DMS153 (cell line): Measurements from ENCODE around the gene MAN2B2.

Experiments used
- DNase-seq: peaks from one replicate; lab custom pipeline; 2025; lab: John Stamatoyannopoulos, UW

The MAN2B2 gene

DNA sequence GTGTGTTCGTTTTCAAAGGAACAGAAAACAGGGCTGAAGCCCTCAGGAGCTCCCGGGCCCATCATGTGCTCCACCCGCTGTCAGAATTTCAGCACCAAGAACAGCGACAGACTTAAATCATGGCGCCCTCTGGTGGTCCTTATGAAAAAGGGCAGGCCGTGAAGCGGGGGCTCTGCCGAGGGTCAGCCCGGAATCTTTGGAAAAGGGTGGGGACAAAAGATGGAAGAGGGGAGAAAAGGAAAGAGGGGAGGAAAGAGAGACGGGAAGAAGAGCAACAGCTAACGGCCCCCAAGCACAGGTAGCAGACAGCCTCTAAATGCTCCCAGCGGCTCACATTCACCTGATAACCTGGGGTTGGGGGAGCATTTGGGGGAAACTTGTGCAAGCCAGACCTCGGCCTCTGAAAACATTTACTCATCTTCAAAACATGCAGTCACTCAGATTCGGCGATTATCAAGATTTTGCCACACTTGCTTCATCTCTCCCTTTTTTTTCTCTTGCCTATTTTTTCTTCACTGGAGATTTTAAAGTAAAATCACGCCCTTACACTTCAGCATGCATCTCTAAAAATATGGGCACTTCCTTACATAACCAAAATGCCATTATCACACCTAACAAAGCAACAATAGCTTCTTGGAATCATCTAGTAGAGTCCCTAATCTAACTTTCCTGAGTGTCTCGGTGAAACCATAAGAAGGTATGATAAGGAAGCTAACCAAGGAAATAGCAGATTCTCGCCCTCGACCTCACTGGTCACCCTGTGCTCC lies 28.1 kb upstream of the MAN2B2 start:
- DNase-seq: no peak

DNA sequence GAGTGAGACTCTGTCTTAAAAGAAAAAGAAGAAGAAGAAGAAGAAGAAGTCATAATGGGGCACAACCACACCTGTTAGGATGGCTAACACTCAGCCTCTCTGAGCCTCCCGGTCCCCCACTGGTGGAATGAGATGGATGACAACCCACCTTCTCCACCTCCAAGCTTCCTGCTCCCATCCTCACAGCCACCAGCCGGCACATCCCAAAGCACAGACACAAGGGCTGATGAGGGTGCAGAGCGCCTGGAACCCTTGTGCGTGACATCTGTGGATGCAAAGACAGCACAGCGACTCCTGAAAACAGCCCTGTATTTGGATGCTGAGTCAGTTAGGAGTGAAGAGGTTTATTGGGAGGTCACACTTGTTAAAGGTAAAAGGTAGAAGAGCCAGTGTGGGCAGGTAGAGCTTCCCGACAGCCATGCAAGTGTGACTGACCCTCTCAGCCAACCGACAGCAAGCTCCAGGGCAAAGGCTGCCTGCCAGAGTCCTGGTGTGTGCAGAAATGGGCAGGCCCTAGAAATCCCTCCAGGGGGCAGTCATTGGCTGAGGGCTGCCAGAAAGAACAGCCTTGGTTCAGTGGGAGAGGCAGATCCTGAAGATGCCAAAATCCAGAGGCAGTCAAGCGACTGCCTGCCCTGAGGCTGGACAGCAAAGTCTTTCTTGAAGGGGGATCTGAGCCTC lies 26.6 kb upstream of the MAN2B2 start:
- no peak for DNase-seq

DNA sequence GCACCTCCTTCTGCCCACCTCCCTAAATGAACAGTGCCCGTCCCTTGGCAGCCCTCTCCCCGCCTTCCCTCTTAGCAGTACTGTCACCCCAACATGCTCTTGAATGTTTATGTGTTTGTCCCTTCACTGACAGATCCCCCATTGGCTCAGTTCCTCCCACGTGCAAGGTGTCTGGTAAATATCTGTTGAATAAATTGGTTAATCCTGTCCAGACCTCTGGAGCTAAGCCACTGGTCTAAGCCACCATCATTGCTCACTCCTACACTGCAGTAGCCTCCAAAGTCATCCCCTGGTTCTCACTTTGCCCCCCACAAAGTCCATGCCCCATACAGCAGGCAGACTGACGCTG lies 26.1 kb upstream of the MAN2B2 start:
- DNase-seq: no peak

DNA sequence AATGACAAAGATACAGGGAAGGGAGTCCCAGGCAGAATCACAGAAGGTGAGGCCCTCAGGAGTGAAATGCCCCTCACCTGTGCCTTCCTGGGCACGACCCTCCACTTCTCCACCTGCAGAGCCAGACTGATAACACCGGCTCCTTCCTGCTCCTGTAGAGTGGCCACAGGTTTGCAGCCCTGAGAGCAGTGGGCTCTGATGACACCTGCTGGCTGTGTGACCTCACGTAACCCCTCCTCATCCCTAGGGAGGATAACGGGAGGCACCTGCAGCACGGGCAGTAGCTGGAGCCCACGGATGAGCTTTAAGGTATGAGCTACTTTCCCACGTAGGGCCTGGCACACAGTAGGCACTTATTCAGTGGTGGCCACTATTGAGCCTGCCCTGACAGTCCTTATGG lies 25.5 kb upstream of the MAN2B2 start:
- no peak for DNase-seq

DNA sequence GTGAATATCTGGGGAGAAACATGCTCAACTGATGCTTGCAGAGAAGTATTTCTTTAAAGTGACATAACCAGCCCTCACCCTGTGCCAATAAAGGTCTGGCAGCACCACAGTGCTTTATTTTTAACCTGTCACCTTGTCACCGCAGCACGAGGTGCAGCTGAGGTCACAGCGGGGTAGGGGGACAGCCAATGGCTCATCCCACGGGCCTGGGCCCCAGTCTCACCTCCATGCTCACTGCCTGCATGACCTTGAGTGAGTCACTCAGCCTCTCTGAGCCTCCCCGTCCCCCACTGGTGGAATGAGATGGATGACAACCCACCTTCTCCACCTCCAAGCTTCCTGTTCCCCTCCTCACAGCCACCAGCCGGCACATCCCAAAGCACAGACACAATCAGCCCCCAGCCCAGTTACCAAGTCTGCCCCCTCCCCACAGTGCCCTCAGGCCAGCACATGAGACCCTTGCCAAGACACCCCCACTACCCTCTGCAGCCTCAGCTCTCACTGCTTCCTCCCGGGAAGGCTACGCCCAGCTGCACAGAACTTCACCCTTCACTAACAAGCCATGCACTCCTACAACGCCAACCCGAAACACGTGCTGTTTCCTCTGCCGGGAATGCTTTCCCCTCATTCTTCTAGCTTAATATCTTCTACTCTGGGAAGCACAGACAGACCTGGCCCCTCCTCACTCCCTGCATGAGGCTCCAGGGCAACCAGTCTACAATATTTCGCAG lies 24.9 kb upstream of the MAN2B2 start:
- DNase-seq: no peak

DNA sequence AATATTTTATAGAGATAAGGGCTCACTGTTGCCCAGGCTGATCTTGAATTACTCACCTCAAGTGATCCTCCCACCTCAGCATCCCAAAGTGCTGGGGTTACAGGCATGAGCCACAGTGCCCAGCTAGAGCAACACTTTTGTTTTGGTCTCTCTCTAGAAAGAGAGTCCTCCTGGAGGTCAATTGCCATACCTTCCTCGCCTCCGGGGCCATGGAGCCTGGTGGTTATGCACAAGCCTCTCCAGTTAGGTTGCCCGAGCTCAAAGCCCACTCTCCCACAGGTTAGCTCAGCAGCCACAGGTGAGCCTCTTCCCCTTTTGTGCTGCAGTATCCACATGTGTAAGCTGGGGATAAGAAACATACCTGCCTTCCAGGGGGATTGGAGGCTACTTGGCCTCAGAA lies 24.2 kb upstream of the MAN2B2 start:
- DNase-seq: no peak

DNA sequence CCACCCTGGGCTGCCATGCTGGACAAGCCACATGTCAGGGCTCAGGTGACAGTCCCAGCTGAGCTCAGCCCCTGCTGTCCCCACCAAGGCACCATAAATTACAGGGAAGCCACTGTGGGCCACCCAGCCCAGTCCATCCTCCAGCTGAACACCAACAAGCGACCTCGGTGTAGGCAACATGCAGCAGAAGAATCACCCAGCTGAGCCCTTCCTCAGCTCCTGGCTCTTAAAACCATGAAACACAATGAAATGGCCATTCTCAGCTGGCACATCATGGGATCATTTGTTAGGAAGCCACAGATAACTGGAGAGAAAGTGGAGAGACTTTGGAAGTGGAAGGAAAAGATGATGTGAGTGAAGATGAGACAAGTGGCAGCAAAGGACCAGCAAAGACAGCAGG lies 23.3 kb upstream of the MAN2B2 start:
- DNase-seq: no peak

DNA sequence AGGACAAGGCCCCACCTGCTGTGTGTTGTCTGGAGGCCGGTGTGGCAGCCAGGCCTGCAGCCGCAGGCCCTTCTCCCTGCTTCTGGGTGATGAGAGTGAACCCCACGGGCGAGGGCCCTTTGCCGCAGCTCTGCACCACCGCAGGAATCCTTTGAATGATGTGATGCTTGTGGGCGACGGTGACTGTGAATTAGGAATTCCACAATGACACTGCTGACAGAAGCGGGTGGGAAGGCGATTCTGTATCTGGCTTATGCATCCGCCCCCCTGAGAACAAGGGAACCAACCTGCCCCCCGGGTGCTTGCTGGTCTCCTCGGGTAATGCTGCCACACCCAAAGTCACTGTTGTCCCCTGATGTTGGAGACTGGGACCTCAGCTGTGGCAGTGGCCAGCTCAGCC lies 19.5 kb upstream of the MAN2B2 start:
- no peak for DNase-seq

DNA sequence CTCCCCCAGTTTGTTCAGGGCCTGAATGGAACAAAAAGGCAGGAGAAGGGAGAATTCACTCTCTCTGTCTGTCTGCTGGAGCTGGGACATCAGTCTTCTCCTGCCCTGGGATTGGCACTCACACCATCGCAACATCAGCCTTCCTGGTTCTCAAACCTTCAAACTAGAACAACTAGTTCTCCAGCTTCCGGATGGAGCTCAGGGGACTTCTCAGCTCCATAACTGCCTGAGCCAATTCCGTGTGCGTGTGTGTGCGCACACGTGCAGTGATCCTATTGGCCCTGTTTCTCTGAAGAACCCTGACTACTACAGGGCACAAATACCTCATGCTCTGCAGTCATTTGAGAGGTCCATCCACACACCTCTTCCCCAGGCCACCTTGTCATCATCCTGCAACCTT lies 18.7 kb upstream of the MAN2B2 start:
- no peak for DNase-seq

DNA sequence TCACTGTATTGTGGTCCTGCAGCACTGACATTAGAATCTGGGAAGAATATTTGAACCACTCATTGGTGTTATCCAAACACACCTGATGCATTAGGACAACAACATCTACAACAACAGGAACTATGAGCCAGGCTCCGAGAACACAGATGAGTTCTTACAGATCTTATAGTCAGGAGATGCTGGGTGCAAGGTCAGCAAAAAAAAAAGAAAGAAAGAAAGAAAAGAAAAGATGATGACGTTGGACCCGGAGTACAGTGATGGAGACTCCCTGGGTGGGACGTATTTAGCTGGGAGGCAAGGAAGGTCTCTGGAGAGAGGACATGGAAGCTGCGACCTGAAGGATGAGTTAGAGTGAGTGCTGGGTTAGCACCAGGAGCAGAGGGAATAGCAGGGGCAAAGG lies 17.8 kb upstream of the MAN2B2 start:
- no peak for DNase-seq

DNA sequence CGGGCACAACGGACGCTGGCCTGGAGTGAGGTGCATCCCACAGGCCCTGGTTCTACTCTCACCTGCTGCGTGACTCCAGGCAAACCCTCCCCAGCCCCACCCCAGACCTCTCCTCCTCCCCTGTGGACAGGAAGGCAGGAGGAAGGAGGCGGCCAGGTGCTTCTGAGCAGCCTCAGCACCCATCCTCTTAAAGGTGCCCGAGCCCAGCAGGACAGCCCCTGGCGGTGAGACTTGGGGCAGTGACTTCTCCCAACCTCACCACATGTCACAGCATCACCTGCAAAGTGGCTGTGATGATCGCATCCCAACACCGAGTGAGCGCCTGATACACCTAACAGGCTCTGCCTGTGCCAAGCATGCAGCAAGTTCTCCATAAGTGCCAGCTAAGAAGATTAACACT lies 17.1 kb upstream of the MAN2B2 start:
- DNase-seq: no peak

DNA sequence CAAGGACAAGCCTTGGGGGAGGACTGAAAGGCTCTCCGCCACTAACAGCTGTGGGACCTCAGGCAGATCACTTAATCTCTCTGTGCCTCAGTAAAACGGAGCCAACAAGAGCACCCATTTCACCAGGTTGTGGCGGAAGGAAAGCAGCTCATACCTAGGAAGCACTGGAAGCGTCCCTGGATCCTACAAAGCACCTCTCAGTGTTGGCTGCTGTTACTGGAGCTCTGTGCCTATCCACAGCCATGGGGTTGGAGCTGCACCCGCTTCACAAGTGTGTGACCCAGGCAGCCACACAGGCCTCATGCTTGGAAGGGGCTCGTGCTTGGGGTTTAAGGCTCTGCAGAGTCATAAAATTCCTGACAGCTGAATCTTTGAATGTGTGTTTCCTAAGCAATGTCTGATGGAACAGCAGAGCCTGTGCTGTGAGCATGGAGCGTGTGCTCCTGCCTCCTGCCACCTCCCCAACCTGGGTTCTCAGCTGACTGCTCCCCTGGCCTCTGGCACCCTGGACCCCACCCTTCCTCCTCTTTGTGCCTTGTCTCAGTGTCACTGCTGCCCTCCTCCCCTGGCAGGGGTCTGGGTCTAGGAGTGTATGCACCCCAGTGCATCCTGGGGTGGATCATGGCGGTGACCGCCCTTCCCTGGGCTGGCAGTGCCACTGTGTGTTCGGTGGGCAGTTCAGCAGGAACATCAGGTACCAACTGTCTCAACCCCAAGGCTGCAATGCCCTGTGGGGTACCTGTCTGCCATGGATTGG lies 14.4 kb upstream of the MAN2B2 start:
- no peak for DNase-seq

DNA sequence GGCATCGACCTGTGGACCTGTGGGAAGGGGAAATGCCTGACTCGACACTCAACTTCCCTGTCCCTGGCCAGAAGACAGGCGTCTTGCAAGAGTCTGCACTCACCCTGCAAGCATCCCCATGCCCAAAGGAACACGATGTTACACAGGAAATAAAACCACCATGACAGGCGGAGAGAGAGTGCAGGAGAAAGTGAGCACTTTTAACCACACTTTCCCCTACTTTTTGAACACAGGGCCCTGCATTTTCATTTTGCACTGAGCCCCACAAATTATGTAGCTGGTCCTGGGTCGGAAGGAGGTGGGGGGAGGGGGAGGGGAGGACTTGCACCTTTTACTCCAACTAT lies 13.8 kb upstream of the MAN2B2 start:
- no peak for DNase-seq

DNA sequence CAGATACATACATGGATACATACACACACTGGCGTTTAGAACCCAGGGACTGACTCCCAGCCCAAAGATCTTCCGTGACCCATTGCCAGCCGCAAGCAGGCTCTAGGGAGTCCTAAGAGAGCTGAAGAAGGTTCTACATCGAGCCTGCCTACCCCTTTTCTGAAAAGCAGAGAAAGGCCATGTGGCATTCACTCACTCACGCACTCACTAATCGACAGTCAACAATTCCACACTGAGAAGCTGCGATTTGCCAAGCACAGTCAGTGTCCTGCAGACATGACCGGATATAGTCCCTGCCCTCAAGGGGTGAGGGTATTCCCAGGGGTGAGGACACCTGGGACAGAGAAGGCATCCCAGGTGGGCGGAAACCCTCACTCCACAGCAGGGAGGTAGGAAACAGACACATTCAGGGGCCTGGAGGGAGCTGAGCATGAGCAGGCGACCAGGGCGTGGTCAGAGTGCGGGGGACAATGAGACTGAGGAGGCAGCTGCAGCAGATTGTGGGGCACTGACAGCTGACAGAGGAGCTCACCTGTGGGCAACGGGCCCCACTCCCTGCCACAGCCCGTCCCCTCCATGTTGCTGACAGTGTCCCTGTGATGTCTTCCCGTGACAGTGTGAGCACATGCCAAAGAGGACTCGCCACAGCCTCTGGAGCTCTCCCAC lies 13.2 kb upstream of the MAN2B2 start:
- no peak for DNase-seq

DNA sequence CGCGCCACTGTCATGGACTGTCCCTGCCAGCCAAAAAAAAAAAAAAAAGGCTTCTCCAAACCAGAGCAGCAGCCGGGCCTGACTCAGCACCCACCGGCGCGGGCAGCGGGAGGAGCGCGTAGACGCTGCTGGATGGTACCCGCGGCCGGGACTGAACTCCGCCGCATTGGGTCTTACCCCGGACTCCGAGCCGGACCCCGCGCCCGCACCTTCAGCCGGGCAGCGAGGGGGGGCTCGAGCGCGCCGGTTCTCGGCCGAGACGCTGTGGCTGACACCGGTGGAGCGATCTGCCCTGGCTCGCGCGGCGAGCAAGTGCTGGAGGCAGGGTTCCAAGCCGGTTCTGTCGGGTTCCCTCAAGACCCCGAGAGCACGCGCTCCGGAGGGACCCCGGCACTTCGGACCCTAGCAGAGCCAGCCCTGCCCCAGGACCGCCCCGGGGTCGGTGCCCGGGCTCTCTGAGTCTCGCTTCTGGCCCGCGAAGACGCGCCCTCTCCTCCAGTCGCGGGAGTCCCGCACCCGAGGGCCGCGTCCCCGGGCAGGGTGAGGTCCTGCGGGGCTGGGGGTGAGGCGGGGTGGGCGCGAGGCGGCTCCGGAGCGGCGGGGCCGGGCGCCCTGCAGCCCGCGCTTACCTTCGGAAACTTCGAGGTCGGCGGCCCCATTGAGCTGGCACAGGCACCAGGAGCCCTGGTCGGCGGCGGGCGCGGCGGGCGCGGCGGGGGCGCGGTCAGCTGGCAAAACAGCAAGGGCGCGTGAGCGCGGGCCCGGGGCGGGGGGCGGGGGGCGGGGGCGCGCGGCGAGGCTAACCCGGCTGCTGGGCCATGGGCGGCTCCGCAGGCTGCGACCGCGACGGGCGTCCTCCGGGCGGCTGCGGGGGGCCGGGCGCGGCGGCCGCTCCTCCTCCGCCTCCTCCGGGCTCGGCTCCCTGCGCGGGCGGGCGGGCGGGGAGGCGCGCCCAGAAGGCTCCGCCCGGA lies 11.8 kb upstream of the MAN2B2 start:
- no peak for DNase-seq

DNA sequence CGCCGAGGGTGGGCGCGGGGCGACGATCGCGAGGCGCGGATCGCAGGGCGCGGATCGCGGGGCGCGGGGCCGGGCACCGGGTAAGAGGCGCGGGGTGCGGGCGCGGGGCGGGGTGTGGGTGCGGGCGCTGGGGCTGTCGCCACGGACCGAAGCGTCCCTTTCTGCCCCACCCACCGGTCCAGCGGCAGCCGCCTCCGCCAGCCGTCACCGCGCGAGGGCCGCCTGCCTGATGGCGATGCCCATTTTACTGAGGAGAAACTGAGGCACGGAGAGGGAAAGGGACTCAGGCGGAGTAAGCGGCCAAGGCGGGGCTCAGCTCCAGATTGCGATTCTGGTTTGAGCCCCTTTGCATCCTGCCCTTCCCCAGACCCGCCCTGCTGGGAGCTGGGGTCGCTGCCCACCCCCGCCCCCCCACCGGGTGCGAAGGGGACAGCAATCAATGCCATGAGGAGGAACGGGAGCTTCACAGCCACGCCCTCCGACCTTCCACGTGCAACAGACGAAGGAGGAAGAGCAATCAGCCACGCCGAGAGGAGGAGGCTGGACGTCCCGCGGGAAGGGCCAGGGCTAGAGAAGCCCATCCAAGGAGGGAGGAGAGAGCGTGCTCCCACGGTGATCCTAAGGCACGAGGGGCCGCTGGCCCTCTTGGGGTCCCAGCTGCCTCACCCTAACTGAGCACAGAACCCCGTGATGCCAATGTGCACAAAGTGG lies 10.9 kb upstream of the MAN2B2 start:
- DNase-seq: no peak

DNA sequence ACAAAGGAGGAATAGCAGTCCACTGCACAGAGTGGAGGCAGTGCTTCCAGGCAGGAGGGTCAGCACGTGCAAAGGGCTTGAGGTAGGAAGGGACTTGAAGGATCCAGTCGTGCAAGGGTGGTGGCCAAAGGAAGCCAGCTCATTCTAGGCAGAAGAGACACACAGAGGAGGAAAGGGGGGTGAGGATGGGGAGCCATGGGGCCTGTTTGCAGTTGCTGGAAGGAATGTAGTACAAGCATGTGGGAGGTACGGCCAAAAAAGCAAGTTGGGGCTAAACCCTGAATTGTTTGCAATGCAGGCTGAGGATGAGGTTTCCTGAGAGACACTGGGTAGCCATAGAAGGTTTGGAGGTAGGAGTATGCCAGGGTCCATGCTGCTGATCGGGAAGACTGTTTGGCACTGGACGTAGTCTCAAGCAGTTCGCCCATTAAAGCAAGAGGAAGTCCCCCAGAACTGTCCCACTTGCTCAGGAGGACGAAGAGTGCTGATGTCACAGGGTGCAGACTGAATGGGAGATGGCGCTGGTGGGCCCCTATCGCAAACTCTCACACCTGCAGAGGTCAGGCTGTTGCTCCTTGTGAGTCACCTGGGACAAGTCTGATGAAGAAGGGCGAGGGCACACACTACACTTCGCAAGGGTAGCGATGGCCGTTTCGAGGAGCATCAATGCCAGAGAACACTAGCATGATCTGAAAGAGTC lies 9.1 kb upstream of the MAN2B2 start:
- no peak for DNase-seq

DNA sequence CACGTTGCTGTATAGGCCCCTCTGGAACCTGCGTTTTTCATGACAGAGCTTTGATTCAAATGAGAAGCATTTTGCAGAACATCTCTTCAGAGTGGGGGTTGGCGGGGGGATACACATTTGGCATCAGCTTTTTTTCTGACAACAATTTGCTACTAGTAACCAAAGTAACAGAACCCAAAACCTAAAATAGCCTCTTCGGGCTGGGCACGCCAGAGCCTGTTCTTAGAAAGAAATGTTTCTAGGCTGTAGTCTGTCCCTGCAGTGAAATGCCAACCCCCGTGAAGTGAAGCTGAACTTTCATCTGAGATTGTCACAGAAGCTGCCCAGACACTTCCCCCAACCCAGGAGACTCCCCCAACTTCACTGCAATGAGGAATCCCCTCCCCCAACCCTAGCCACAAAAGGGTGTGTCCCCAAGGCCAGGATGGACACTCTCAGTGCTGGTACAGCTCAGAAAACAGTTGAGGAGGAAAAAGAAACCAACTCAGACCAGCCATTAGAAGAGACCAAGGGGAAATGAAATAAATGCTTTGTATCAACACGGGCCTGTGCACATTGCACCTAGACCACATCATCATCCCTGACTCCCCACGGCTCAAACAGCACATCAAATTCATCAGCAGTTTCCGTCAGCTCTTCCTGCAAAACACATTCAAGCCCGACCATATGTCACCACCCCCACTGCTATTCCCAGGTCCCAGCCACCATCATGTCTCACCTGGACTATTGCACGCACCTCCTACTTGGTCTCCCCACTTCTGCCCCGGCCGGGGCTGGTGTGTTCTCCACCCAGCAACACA lies 8.4 kb upstream of the MAN2B2 start:
- DNase-seq: no peak

DNA sequence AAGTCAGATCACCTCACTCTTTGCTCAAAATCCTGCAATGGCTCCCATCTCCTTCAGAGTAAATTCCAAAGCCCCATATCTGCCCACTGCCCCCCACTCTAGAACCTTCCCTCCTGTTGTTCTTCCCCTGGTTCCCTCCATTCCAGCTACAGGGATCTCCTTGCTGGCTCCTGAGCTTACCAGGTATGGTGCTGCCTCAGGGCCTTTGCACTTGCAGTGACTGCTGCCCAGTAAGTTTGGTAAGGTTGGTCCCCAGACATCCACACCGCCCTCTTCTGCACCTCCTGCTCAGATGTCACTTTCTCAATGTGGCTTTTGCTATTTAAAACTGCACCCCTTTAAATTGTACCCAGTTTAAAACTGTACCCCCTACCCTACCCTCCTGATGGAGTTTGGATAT lies 7.8 kb upstream of the MAN2B2 start:
- no peak for DNase-seq
